Memory B cell (primary cell): Measurements from ENCODE around the gene PPP6R1.
A peak's percentile ranks its signal among the peaks of the same experiment; 100 is the strongest.
"Not testable (repeated sequence)": the region's sequence is repeated elsewhere in the genome, so short reads cannot be mapped to it uniquely, and the experiment has no call there.

ENCODE experiments used
- ATAC-seq: fragments of 150-1000 bp; cut with Tn5 transposase; 2 replicates; pipeline ENCODE4 v1.10.0; 2021; ENCODE audit warnings: low read depth, mild to moderate bottlenecking, moderate library complexity
- DNase-seq, 2 donors: peaks; one replicate each; pipeline ENCODE4 v3.0.0; 2022; ENCODE audit warnings: low spot score in 2 of 2
- H3K27ac Mint-ChIP-seq: one replicate; pipeline ENCODE4 v1.8.0; 2022; ENCODE audit warnings: mild to moderate bottlenecking, moderate library complexity, mixed read lengths
- H3K27me3 Mint-ChIP-seq: one replicate; pipeline ENCODE4 v1.8.0; 2022; ENCODE audit warnings: mixed read lengths
- H3K36me3 Mint-ChIP-seq: one replicate; pipeline ENCODE4 v1.8.0; 2022; ENCODE audit warnings: mild to moderate bottlenecking, mixed read lengths
- H3K4me1 Mint-ChIP-seq: one replicate; pipeline ENCODE4 v1.8.0; 2022; ENCODE audit warnings: mixed read lengths
- H3K4me3 Mint-ChIP-seq: one replicate; pipeline ENCODE4 v1.8.0; 2022; ENCODE audit warnings: mild to moderate bottlenecking, moderate library complexity, mixed read lengths
- H3K9me3 Mint-ChIP-seq: one replicate; pipeline ENCODE4 v1.8.0; 2022; ENCODE audit warnings: mixed read lengths

Gene PPP6R1

GRCh38 chr19:55231391-55232285, 27.2 kb downstream of the PPP6R1 start:
- ATAC-seq (no peak), DNase-seq (no peak)
- no peaks in the 10 kb centered on the region for H3K9me3 Mint-ChIP-seq
- peaks cover 36% of the 10 kb centered on the region for H3K36me3 Mint-ChIP-seq
- no peak overlapping the region for H3K27ac Mint-ChIP-seq
- H3K27me3 Mint-ChIP-seq: no peaks in the 10 kb centered on the region
- peaks cover 2% of the 10 kb centered on the region for H3K4me1 Mint-ChIP-seq
- no peak overlapping the region for H3K4me3 Mint-ChIP-seq

- no peaks in the 10 kb centered on the region for H3K9me3 Mint-ChIP-seq
- ATAC-seq (no peak), DNase-seq (no peak)
- no peaks in the 10 kb centered on the region for H3K27me3 Mint-ChIP-seq
- H3K4me1 Mint-ChIP-seq: peaks cover 2% of the 10 kb centered on the region
- H3K27ac Mint-ChIP-seq: no peak overlapping the region
- H3K4me3 Mint-ChIP-seq: no peak overlapping the region
- H3K36me3 Mint-ChIP-seq: peaks cover 31% of the 10 kb centered on the region
Observed at GRCh38 chr19:55230780-55231179, 28.0 kb downstream of the PPP6R1 start.

- no peak for DNase-seq
- Mint-ChIP-seq H3K4me1 (peaks cover 6% of the 10 kb centered on the region), H3K27me3 (no peaks in the 10 kb centered on the region), H3K27ac (peak overlapping the region; percentile 28), H3K9me3 (no peaks in the 10 kb centered on the region), H3K4me3 (no peak overlapping the region), H3K36me3 (peaks cover 31% of the 10 kb centered on the region)
- no peak for ATAC-seq
Observed at GRCh38 chr19:55230329-55230728, 28.5 kb downstream of the PPP6R1 start.

GRCh38 chr19:55229789-55230182, 29.0 kb downstream of the PPP6R1 start:
- peaks cover 7% of the 10 kb centered on the region for H3K4me1 Mint-ChIP-seq
- H3K27me3 Mint-ChIP-seq: no peaks in the 10 kb centered on the region
- DNase-seq (no peak), ATAC-seq (no peak)
- peaks cover 29% of the 10 kb centered on the region for H3K36me3 Mint-ChIP-seq
- H3K4me3 Mint-ChIP-seq: no peak overlapping the region
- peak overlapping the region; percentile 28 for H3K27ac Mint-ChIP-seq
- H3K9me3 Mint-ChIP-seq: no peaks in the 10 kb centered on the region

GRCh38 chr19:55229145-55229788, 29.6 kb downstream of the PPP6R1 start:
- peaks cover 25% of the 10 kb centered on the region for H3K36me3 Mint-ChIP-seq
- H3K4me1 Mint-ChIP-seq: peaks cover 7% of the 10 kb centered on the region
- H3K9me3 Mint-ChIP-seq: no peaks in the 10 kb centered on the region
- H3K27me3 Mint-ChIP-seq: no peaks in the 10 kb centered on the region
- no peak overlapping the region for H3K27ac Mint-ChIP-seq
- no peak overlapping the region for H3K4me3 Mint-ChIP-seq
- no peak for DNase-seq
- ATAC-seq: no peak

- Mint-ChIP-seq H3K4me3 (no peak within 1 kb of the TSS), H3K36me3 (peaks cover 23% of the 10 kb centered on the region), H3K27me3 (no peaks in the 10 kb centered on the region), H3K9me3 (no peaks in the 10 kb centered on the region), H3K27ac (peak within 1 kb of the TSS; percentile 80), H3K4me1 (peaks cover 7% of the 10 kb centered on the region)
- no peak for ATAC-seq
- no peak for DNase-seq
Observed at GRCh38 chr19:55228403-55229031, 30.3 kb downstream of the PPP6R1 start, which contains the start of gene TMEM86B. TMEM86B (minus strand) TSS chr19:55228763; CDS start chr19:55228741, 22 bp downstream.

GRCh38 chr19:55228015-55228391, 30.8 kb downstream of the PPP6R1 start:
- no peak for ATAC-seq
- H3K36me3 Mint-ChIP-seq: peaks cover 23% of the 10 kb centered on the region
- peak overlapping the region; percentile 80 for H3K27ac Mint-ChIP-seq
- H3K4me3 Mint-ChIP-seq: no peak overlapping the region
- DNase-seq: no peak
- H3K27me3 Mint-ChIP-seq: no peaks in the 10 kb centered on the region
- H3K9me3 Mint-ChIP-seq: no peaks in the 10 kb centered on the region
- peaks cover 7% of the 10 kb centered on the region for H3K4me1 Mint-ChIP-seq

- DNase-seq: no peak
- no peaks in the 10 kb centered on the region for H3K27me3 Mint-ChIP-seq
- H3K36me3 Mint-ChIP-seq: peaks cover 23% of the 10 kb centered on the region
- peak overlapping the region; percentile 80 for H3K27ac Mint-ChIP-seq
- no peaks in the 10 kb centered on the region for H3K9me3 Mint-ChIP-seq
- no peak overlapping the region for H3K4me3 Mint-ChIP-seq
- peaks cover 7% of the 10 kb centered on the region for H3K4me1 Mint-ChIP-seq
- no peak for ATAC-seq
Observed at GRCh38 chr19:55227241-55228014, 31.4 kb downstream of the PPP6R1 start.

GRCh38 chr19:55226788-55227187, 32.0 kb downstream of the PPP6R1 start:
- Mint-ChIP-seq H3K27me3 (no peaks in the 10 kb centered on the region), H3K4me1 (peaks cover 7% of the 10 kb centered on the region), H3K4me3 (no peak overlapping the region), H3K36me3 (peaks cover 21% of the 10 kb centered on the region), H3K27ac (no peak overlapping the region), H3K9me3 (no peaks in the 10 kb centered on the region)
- ATAC-seq: no peak
- no peak for DNase-seq

- Mint-ChIP-seq H3K4me1 (peaks cover 7% of the 10 kb centered on the region), H3K27me3 (no peaks in the 10 kb centered on the region), H3K4me3 (no peak overlapping the region), H3K36me3 (peaks cover 24% of the 10 kb centered on the region), H3K27ac (no peak overlapping the region), H3K9me3 (peaks cover 3% of the 10 kb centered on the region)
- DNase-seq: no peak
- no peak for ATAC-seq
Observed at GRCh38 chr19:55226273-55226672, 32.5 kb downstream of the PPP6R1 start.

- no peak for ATAC-seq
- H3K4me1 Mint-ChIP-seq: peaks cover 7% of the 10 kb centered on the region
- H3K36me3 Mint-ChIP-seq: peaks cover 26% of the 10 kb centered on the region
- H3K27me3 Mint-ChIP-seq: no peaks in the 10 kb centered on the region
- no peak for DNase-seq
- H3K9me3 Mint-ChIP-seq: peaks cover 5% of the 10 kb centered on the region
- H3K4me3 Mint-ChIP-seq: no peak overlapping the region
- no peak overlapping the region for H3K27ac Mint-ChIP-seq
Observed at GRCh38 chr19:55225415-55225958, 33.3 kb downstream of the PPP6R1 start.

GRCh38 chr19:55224679-55225414, 34.0 kb downstream of the PPP6R1 start:
- H3K9me3 Mint-ChIP-seq, H3K27me3 Mint-ChIP-seq, H3K4me3 Mint-ChIP-seq, H3K4me1 Mint-ChIP-seq, ATAC-seq, DNase-seq, H3K27ac Mint-ChIP-seq: not testable (repeated sequence)
- H3K36me3 Mint-ChIP-seq: peaks cover 23% of the 10 kb centered on the region
